Trophoblast cell (in vitro differentiated cells and primary cell): ENCODE measurements around the gene CCDC50.

ENCODE experiments used
- DNase-seq, 2 donors: peaks; one replicate each; pipeline ENCODE4 v3.0.0-alpha.2; 2016
- H2AFZ ChIP-seq: 2 replicates; pipeline ENCODE4 v1.6.1; 2013; ENCODE audit warnings: low read length, moderate library complexity, mild to moderate bottlenecking; ENCODE audit not compliant: insufficient read depth, poor library complexity
- H2AK5ac ChIP-seq: 2 replicates; pipeline ENCODE4 v1.6.1; 2013; ENCODE audit warnings: mild to moderate bottlenecking, low read length
- H2BK120ac ChIP-seq: 2 replicates; pipeline ENCODE4 v1.6.1; 2013; ENCODE audit warnings: low read length, mild to moderate bottlenecking, moderate library complexity; ENCODE audit not compliant: insufficient read depth, poor library complexity
- H2BK12ac ChIP-seq: 2 replicates; pipeline ENCODE4 v1.6.1; 2013; ENCODE audit warnings: mild to moderate bottlenecking, low read length, moderate library complexity
- H2BK5ac ChIP-seq: 2 replicates; pipeline ENCODE4 v1.6.1; 2013; ENCODE audit warnings: low read length, low read depth, moderate library complexity, mild to moderate bottlenecking; ENCODE audit not compliant: poor library complexity
- H3K14ac ChIP-seq: 2 replicates; pipeline ENCODE4 v1.6.1; 2013; ENCODE audit warnings: mild to moderate bottlenecking, low read length
- H3K18ac ChIP-seq: 2 replicates; pipeline ENCODE4 v1.6.1; 2013; ENCODE audit warnings: mild to moderate bottlenecking, low read length
- H3K23ac ChIP-seq: 2 replicates; pipeline ENCODE4 v1.6.1; 2013; ENCODE audit warnings: low read length
- H3K27ac ChIP-seq: 2 replicates; pipeline ENCODE4 v1.5.1; 2013; ENCODE audit warnings: low read depth, mild to moderate bottlenecking, inconsistent platforms, low read length, moderate library complexity
- H3K27me3 ChIP-seq: 2 replicates; pipeline ENCODE4 v1.6.1; 2013; ENCODE audit warnings: inconsistent platforms, mild to moderate bottlenecking, low read length, moderate library complexity; ENCODE audit not compliant: insufficient read depth
- H3K36me3 ChIP-seq, 2 experiments: 1 replicate in 1 of 2; 2 replicates in 1 of 2; pipeline ENCODE4 v1.6.1; 2013; ENCODE audit warnings: low read length in 2 of 2, mild to moderate bottlenecking in 2 of 2, moderate library complexity in 1 of 2; ENCODE audit not compliant: insufficient read depth in 2 of 2, control insufficient read depth in 1 of 2
- H3K4ac ChIP-seq: 2 replicates; pipeline ENCODE4 v1.6.1; 2013; ENCODE audit warnings: low read depth, mild to moderate bottlenecking, low read length, moderate library complexity
- H3K4me1 ChIP-seq, 2 experiments: 1 replicate in 1 of 2; 2 replicates in 1 of 2; pipeline ENCODE4 v1.6.1; 2013; ENCODE audit warnings: low read length in 2 of 2, mild to moderate bottlenecking in 2 of 2, moderate library complexity in 1 of 2; ENCODE audit not compliant: insufficient read depth in 2 of 2, control insufficient read depth in 1 of 2
- H3K4me2 ChIP-seq: 2 replicates; pipeline ENCODE4 v1.6.1; 2013; ENCODE audit warnings: inconsistent platforms, mild to moderate bottlenecking, low read length, moderate library complexity
- H3K4me3 ChIP-seq: 2 replicates; pipeline ENCODE4 v1.5.1; 2013; ENCODE audit warnings: mild to moderate bottlenecking, low read depth, low read length, inconsistent platforms
- H3K79me1 ChIP-seq: one replicate; pipeline ENCODE4 v1.6.1; 2013; ENCODE audit warnings: low read length
- H3K79me2 ChIP-seq: 2 replicates; pipeline ENCODE4 v1.6.1; 2013; ENCODE audit warnings: low read length, mild to moderate bottlenecking; ENCODE audit not compliant: control insufficient read depth, insufficient read depth, poor library complexity
- H3K9ac ChIP-seq: 2 replicates; pipeline ENCODE4 v1.6.1; 2013; ENCODE audit warnings: mild to moderate bottlenecking, low read length
- H3K9me3 ChIP-seq: 2 replicates; pipeline ENCODE4 v1.6.1; 2013; ENCODE audit warnings: low read depth, mild to moderate bottlenecking, control low read depth, inconsistent platforms, low read length; ENCODE audit not compliant: insufficient read depth
- H4K12ac ChIP-seq: 2 replicates; pipeline ENCODE4 v1.6.1; 2013; ENCODE audit warnings: low read depth, mild to moderate bottlenecking, low read length, moderate library complexity
- H4K8ac ChIP-seq: 2 replicates; pipeline ENCODE4 v1.6.1; 2013; ENCODE audit warnings: low read depth, mild to moderate bottlenecking, low read length, moderate library complexity
- H4K91ac ChIP-seq: one replicate; pipeline ENCODE4 v1.6.1; 2013; ENCODE audit warnings: low read depth, mild to moderate bottlenecking, low read length, moderate library complexity
- WGBS: extraction: QIAGEN DNeasy Blood & Tissue Kit; methylation state at CpG from one replicate; pipeline ENCODE4 v1.1.7; 2013; ENCODE audit warnings: missing lambda C conversion rate; ENCODE audit not compliant: insufficient read length, insufficient coverage; ENCODE audit errors: extremely low coverage; 5-methylcytosine and 5-hydroxymethylcytosine counted together

The CCDC50 gene

DNA sequence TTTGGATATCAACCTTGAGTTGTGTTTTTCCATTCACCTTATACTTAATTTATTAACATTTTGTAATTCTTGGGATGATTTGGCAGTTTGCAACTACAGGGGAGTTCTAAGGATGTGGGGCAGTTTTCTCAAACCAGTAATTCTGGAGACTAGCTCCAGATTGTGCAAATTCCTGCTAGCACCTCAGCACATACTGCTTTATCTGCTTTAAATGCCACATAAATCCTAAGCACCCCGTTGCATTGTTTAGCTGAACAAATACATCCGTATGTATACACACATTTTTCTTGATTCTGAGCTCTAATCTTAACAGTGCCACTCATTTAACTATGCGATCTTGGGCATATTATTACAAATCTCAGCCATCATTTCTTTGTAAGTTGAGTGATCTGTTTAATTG lies 18.0 kb downstream of the CCDC50 start:
- no peak overlapping the region for H3K4ac ChIP-seq
- H2BK5ac ChIP-seq = no peak overlapping the region
- no peak overlapping the region for H4K91ac ChIP-seq
- no peak overlapping the region for H2AFZ ChIP-seq
- H4K8ac ChIP-seq = no peak overlapping the region
- no peak overlapping the region for H2BK120ac ChIP-seq
- no peak overlapping the region for H2BK12ac ChIP-seq
- no peaks in the 10 kb centered on the region for H3K27me3 ChIP-seq
- H3K79me1 ChIP-seq = no peaks in the 10 kb centered on the region
- peaks cover 0 to 2% of the 10 kb centered on the region in 2 experiments for H3K4me1 ChIP-seq
- no peak for DNase-seq
- H3K27ac ChIP-seq = no peak overlapping the region
- no peaks in the 10 kb centered on the region for H3K79me2 ChIP-seq
- no peaks in the 10 kb centered on the region for H3K9me3 ChIP-seq
- no peak overlapping the region for H4K12ac ChIP-seq
- no peak overlapping the region for H3K18ac ChIP-seq
- no peak overlapping the region for H3K23ac ChIP-seq
- H3K4me2 ChIP-seq = no peak overlapping the region
- no peaks in the 10 kb centered on the region for H3K36me3 ChIP-seq
- WGBS = no CpG with 5 or more reads among the region's 3 CpGs
- H3K9ac ChIP-seq = no peak overlapping the region
- H2AK5ac ChIP-seq = no peak overlapping the region
- no peak overlapping the region for H3K4me3 ChIP-seq
- H3K14ac ChIP-seq = no peak overlapping the region

GRCh38 chr3:191348098-191348497 lies 18.9 kb downstream of the CCDC50 start:
- Histone ChIP-seq H3K36me3 (no peaks in the 10 kb centered on the region), H2AK5ac (no peak overlapping the region), H3K23ac (no peak overlapping the region), H3K27me3 (no peaks in the 10 kb centered on the region), H3K79me2 (no peaks in the 10 kb centered on the region), H2BK12ac (no peak overlapping the region), H2AFZ (no peak overlapping the region), H2BK120ac (no peak overlapping the region), H3K18ac (no peak overlapping the region), H3K9me3 (no peaks in the 10 kb centered on the region), H4K91ac (no peak overlapping the region), H4K12ac (no peak overlapping the region), H3K4me3 (no peak overlapping the region), H4K8ac (no peak overlapping the region), H2BK5ac (no peak overlapping the region), H3K4me1 (peaks cover 0 to 2% of the 10 kb centered on the region in 2 experiments), H3K4ac (no peak overlapping the region), H3K27ac (no peak overlapping the region), H3K14ac (no peak overlapping the region), H3K79me1 (no peaks in the 10 kb centered on the region), H3K4me2 (no peak overlapping the region), H3K9ac (no peak overlapping the region)
- WGBS = no CpG with 5 or more reads among the region's 1 CpG
- no peak for DNase-seq

DNA sequence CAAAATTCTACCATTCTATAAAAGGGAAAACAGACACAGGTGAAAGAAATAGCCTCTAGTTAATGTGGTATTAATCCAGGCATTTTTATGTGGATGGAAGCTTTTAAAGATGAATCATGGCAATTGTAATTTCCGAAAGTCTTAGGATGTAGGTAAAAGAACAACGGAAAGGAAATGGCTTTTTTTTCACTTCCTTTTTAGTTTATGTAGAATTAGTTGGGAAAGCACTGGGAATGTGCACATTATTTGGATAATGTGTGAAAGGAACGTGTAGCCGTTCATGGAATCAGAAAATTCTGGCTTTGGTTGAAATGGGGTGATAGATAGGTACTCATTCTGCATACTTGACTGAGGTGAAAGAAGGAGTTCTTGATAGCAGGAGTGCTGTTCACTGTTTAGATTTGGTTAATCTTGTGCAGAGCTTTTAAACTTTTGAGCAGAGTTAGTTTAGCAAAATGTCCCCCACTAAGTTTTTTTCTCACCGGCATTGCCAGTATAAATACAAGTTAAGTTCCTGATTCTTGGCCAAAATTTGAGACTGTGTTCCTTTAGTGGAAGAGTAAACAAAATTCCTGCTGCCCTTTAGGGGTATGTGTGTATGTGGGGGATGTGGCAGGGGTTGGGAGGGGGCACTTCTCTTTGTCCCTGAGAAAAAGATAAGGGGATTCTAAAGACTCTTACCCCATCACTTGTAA lies 21.3 kb downstream of the CCDC50 start:
- WGBS = no CpG with 5 or more reads among the region's 5 CpGs
- H4K8ac ChIP-seq = no peak overlapping the region
- no peak overlapping the region for H3K9ac ChIP-seq
- H3K23ac ChIP-seq = no peak overlapping the region
- no peak overlapping the region for H3K27ac ChIP-seq
- no peak for DNase-seq
- no peak overlapping the region for H3K14ac ChIP-seq
- H4K91ac ChIP-seq = no peak overlapping the region
- H3K4me3 ChIP-seq = no peak overlapping the region
- H2BK5ac ChIP-seq = no peak overlapping the region
- no peak overlapping the region for H2BK12ac ChIP-seq
- H2BK120ac ChIP-seq = no peak overlapping the region
- no peaks in the 10 kb centered on the region for H3K79me1 ChIP-seq
- no peaks in the 10 kb centered on the region for H3K4me1 ChIP-seq
- H3K4ac ChIP-seq = no peak overlapping the region
- H3K27me3 ChIP-seq = no peaks in the 10 kb centered on the region
- no peaks in the 10 kb centered on the region for H3K9me3 ChIP-seq
- H3K36me3 ChIP-seq = no peaks in the 10 kb centered on the region
- no peak overlapping the region for H4K12ac ChIP-seq
- no peaks in the 10 kb centered on the region for H3K79me2 ChIP-seq
- H2AK5ac ChIP-seq = no peak overlapping the region
- no peak overlapping the region for H3K18ac ChIP-seq
- no peak overlapping the region for H3K4me2 ChIP-seq
- H2AFZ ChIP-seq = no peak overlapping the region

- H3K18ac ChIP-seq = no peak overlapping the region
- H4K8ac ChIP-seq = no peak overlapping the region
- H2BK5ac ChIP-seq = no peak overlapping the region
- no peak overlapping the region for H2BK12ac ChIP-seq
- no peak overlapping the region for H3K4me2 ChIP-seq
- no peak overlapping the region for H3K4me3 ChIP-seq
- no peak overlapping the region for H2AK5ac ChIP-seq
- H3K27ac ChIP-seq = no peak overlapping the region
- H3K36me3 ChIP-seq = no peaks in the 10 kb centered on the region
- no peaks in the 10 kb centered on the region for H3K79me1 ChIP-seq
- H3K79me2 ChIP-seq = no peaks in the 10 kb centered on the region
- no CpG with 5 or more reads among the region's 1 CpG for WGBS
- H3K4me1 ChIP-seq = peaks cover 2 to 7% of the 10 kb centered on the region in 2 experiments
- no peak overlapping the region for H4K91ac ChIP-seq
- no peak overlapping the region for H4K12ac ChIP-seq
- H2AFZ ChIP-seq = no peak overlapping the region
- no peak overlapping the region for H3K9ac ChIP-seq
- no peak overlapping the region for H3K4ac ChIP-seq
- DNase-seq = no peak
- H3K14ac ChIP-seq = no peak overlapping the region
- no peaks in the 10 kb centered on the region for H3K27me3 ChIP-seq
- H3K23ac ChIP-seq = no peak overlapping the region
- H3K9me3 ChIP-seq = no peaks in the 10 kb centered on the region
- no peak overlapping the region for H2BK120ac ChIP-seq
These were observed 22.8 kb downstream of the CCDC50 start for GRCh38 chr3:191352014-191352413.
